Mucosa of rectum (tissue), 2 donors: ENCODE measurements around the gene PTGES3.
"Not testable (repeated sequence)": the region's sequence is repeated elsewhere in the genome, so short reads cannot be mapped to it uniquely, and the experiment has no call there.

Experiments used
- H3K27ac ChIP-seq, 2 donors: one replicate each; pipeline ENCODE4 v1.7.0; 2013; ENCODE audit warnings: inconsistent platforms in 2 of 2, low read depth in 2 of 2, low read length in 2 of 2
- H3K27me3 ChIP-seq, 2 donors: one replicate each; pipeline ENCODE4 v1.7.0; 2013; ENCODE audit warnings: low read length in 2 of 2; ENCODE audit not compliant: control insufficient read depth in 2 of 2, insufficient read depth in 2 of 2
- H3K36me3 ChIP-seq, 2 donors: one replicate each; pipeline ENCODE4 v1.7.0; 2013; ENCODE audit warnings: low read length in 2 of 2; ENCODE audit not compliant: control insufficient read depth in 2 of 2, insufficient read depth in 2 of 2
- H3K4me1 ChIP-seq, 2 donors: one replicate each; pipeline ENCODE4 v1.7.0; 2013; ENCODE audit warnings: low read length in 2 of 2, mild to moderate bottlenecking in 1 of 2; ENCODE audit not compliant: control insufficient read depth in 2 of 2, insufficient read depth in 2 of 2
- H3K4me3 ChIP-seq, 2 donors: one replicate each; pipeline ENCODE4 v1.7.0; 2013; ENCODE audit warnings: low read length in 2 of 2
- H3K9ac ChIP-seq, 2 donors: one replicate each; pipeline ENCODE4 v1.7.0; 2013; ENCODE audit warnings: low read length in 2 of 2, low read depth in 1 of 2, mild to moderate bottlenecking in 1 of 2
- H3K9me3 ChIP-seq, 2 donors: one replicate each; pipeline ENCODE4 v1.7.0; 2013; ENCODE audit warnings: low read length in 2 of 2; ENCODE audit not compliant: control insufficient read depth in 2 of 2
- donor health status: healthy.
- donor health status: Normal muscosa, but diverticular disease.

The PTGES3 gene

DNA sequence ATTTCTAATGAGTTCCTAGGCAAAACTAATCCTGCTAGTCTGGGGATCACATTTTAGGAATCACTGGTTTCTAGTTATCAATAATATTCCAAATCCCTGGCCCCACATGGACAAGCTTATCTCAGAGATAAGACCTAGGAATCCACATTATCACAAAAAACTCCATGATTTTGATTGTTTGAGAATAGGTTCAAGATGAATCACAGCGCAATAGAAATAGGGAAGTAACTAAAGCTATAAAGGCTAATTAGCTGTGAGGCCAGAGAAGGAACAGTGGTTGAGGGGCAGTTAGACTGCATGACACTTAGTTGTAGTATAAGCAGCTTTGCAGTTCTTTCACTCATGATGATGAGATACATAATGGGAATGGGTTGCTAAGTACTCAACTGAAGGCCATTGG, 29.2 kb downstream of the PTGES3 start:
- H3K27me3 ChIP-seq: no peaks in the 10 kb centered on the region
- no peaks in the 10 kb centered on the region for H3K9me3 ChIP-seq

DNA sequence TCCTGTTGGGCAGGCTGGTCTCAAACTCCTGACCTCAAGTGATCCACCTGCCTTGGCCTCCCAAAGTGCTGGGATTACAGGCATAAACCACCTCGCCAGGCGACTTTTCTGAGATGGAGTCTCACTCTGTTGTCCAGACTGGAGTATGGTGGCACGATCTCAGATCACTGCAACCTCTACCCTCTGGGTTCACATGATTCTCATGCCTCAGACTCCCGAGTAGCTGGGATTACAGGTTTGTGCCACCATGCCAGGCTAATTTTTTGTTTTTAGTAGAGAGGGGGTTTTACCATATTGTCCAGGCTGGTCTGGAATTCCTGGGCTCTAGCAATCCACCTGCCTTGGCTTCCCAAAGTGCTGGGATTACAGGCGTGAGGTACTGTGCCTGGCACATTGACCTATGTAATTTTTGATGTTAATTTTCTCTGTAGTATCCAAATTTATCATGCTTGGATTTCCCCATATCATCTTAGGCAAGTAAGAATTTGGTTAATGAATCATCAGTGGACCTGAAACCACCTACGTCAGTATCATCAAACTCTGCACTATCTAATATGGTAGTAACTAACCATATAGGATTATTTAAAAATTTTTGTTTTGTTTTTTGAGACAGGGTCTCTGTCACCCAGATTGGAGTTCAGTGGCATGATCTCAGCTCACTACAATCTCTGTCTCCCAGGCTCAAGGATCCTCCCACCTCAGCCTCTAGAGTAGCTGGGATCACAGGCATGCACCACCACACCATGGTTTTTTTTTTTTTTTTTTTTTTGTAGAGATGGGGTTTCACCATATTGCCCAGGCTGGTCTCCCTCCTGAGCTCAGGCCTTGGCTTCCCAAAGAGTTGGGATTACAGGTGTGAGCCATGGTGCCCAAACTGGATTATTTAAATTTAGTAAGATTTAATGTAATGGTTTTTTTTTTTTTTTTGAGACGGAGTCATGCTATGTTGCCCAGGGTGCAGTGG, 30.4 kb downstream of the PTGES3 start:
- Histone ChIP-seq H3K27me3 (no peaks in the 10 kb centered on the region), H3K4me3 (no peak overlapping the region), H3K4me1 (no peaks in the 10 kb centered on the region), H3K27ac (no peak overlapping the region), H3K9ac (no peak overlapping the region), H3K36me3 (peaks cover 0 to 1% of the 10 kb centered on the region in 2 donors), H3K9me3 (no peaks in the 10 kb centered on the region)

More for the DNA sequence above, 29.2 kb downstream of the PTGES3 start:
- Histone ChIP-seq H3K27ac (no peak overlapping the region), H3K36me3 (peaks cover 6 to 8% of the 10 kb centered on the region in 2 donors), H3K4me3 (no peak overlapping the region), H3K9ac (no peak overlapping the region), H3K4me1 (no peaks in the 10 kb centered on the region)

DNA sequence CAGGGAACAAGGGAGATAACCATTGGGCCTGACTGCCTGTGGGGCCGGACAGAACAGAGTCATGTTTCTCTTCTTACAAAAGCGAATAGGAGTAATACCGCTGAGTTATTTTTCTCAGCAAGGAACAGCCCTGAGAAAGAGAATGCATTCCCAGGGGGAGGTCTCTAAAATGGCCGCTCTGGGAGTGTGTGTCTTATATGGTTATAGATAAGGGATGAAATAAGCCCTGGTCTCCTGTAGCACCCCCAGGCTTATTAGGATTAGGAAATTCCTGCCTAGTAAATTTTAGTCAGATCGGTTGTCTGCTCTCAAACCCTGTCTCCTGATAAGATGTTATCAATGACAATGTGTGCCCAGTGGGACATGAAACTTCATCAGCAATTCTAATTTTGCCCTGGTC, 34.3 kb downstream of the PTGES3 start:
- H3K36me3 ChIP-seq, H3K9me3 ChIP-seq, H3K4me1 ChIP-seq, H3K27ac ChIP-seq, H3K9ac ChIP-seq, H3K27me3 ChIP-seq, H3K4me3 ChIP-seq: not testable (repeated sequence)

DNA sequence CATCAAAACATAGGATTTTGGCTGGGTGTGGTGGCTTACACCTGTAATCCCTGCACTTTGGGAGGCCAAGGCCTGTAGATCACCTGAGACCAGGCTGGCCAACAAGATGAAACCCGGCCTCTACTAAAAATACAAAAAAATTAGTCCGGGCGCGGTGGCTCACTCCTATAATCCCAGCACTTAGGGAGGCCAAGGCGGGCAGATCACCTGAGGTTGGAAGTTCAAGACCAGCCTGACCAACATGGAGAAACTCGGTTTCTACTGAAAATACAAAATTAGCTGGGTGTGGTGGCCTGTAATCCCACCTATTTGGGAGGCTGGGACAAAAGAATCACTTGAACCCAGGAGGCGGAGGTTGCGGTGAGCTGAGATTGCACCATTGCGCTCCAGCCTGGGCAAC, 40.1 kb downstream of the PTGES3 start:
- H3K4me3 ChIP-seq, H3K27me3 ChIP-seq, H3K9me3 ChIP-seq, H3K27ac ChIP-seq, H3K9ac ChIP-seq: not testable (repeated sequence)
- peaks cover 15 to 18% of the 10 kb centered on the region in 2 donors for H3K36me3 ChIP-seq
- peaks cover 7 to 21% of the 10 kb centered on the region in 2 donors for H3K4me1 ChIP-seq

- Histone ChIP-seq H3K9ac (peak within 1 kb of the TSS; percentile 98 to 100), H3K4me1 (peaks cover 9 to 28% of the 10 kb centered on the region in 2 donors), H3K27me3 (no peaks in the 10 kb centered on the region)
Measured at GRCh38 chr12:56645717-56646446, 42.2 kb downstream of the PTGES3 start, which contains the start of gene ATP5F1B. Gene ATP5F1B (minus strand): TSS chr12:56645984. CDS start chr12:56645963, 21 bp downstream.

GRCh38 chr12:56645201-56645716, 42.8 kb downstream of the PTGES3 start:
- peak overlapping the region; percentile 98 to 100 for H3K9ac ChIP-seq
- peak overlapping the region; percentile 95 for H3K27ac ChIP-seq
- H3K36me3 ChIP-seq: peaks cover 34 to 40% of the 10 kb centered on the region in 2 donors
- no peaks in the 10 kb centered on the region for H3K27me3 ChIP-seq
- H3K4me1 ChIP-seq: peaks cover 9 to 28% of the 10 kb centered on the region in 2 donors
- H3K9me3 ChIP-seq: no peaks in the 10 kb centered on the region
- H3K4me3 ChIP-seq: peak overlapping the region; percentile 84 to 100

More at GRCh38 chr12:56645717-56646446, 42.2 kb downstream of the PTGES3 start, which contains the start of gene ATP5F1B:
- H3K4me3 ChIP-seq: peak within 1 kb of the TSS; percentile 84 to 100
- H3K36me3 ChIP-seq: peaks cover 32 to 34% of the 10 kb centered on the region in 2 donors
- H3K27ac ChIP-seq: peak within 1 kb of the TSS; percentile 95 to 98
- no peaks in the 10 kb centered on the region for H3K9me3 ChIP-seq

GRCh38 chr12:56644654-56645053, 43.4 kb downstream of the PTGES3 start:
- Histone ChIP-seq H3K9ac (peak overlapping the region; percentile 98 to 100), H3K4me3 (peak overlapping the region; percentile 84 to 100), H3K27me3 (no peaks in the 10 kb centered on the region), H3K27ac (peak overlapping the region; percentile 95), H3K4me1 (peaks cover 9 to 28% of the 10 kb centered on the region in 2 donors), H3K9me3 (no peaks in the 10 kb centered on the region), H3K36me3 (peaks cover 39 to 44% of the 10 kb centered on the region in 2 donors)

DNA sequence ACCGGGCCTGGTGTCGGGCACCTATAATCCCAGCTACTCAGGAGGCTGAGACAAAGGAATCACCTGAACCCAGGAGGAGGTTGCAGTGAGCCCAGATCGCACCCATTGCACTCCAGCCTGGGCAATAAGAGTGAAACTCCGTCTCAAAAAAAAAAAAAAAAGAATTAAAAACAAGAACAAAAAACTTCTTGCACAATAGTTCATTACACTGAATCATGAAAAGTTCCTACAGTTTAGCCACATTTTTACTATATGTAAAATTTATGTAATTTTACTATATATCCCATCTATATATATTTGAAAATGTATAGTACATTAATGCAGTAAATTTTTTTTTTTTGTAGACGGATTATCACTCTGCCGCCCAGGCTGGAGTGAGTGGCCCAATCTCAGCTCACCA, 46.9 kb downstream of the PTGES3 start:
- H3K27me3 ChIP-seq: no peaks in the 10 kb centered on the region
- H3K27ac ChIP-seq: no peak overlapping the region
- no peak overlapping the region for H3K4me3 ChIP-seq
- peaks cover 62 to 66% of the 10 kb centered on the region in 2 donors for H3K36me3 ChIP-seq
- peaks cover 9 to 34% of the 10 kb centered on the region in 2 donors for H3K4me1 ChIP-seq
- no peaks in the 10 kb centered on the region for H3K9me3 ChIP-seq
- no peak overlapping the region for H3K9ac ChIP-seq

GRCh38 chr12:56637621-56638020, 50.5 kb downstream of the PTGES3 start:
- H3K27me3 ChIP-seq: no peaks in the 10 kb centered on the region
- peak overlapping the region; percentile 97 to 99 for H3K27ac ChIP-seq
- peaks cover 24 to 43% of the 10 kb centered on the region in 2 donors for H3K4me1 ChIP-seq
- no peak overlapping the region for H3K4me3 ChIP-seq
- H3K9ac ChIP-seq: peak overlapping the region in 1 of 2 donors; percentile 92
- no peaks in the 10 kb centered on the region for H3K9me3 ChIP-seq
- peaks cover 40 to 47% of the 10 kb centered on the region in 2 donors for H3K36me3 ChIP-seq
